ENCODE measurements around the gene CRYBB2. TPM values are rescaled to one million over a fixed set of nuclear protein-coding genes. Genes with fewer than 3 reads are reported as not detected.
"Not testable (repeated sequence)": the region's sequence is repeated elsewhere in the genome, so short reads cannot be mapped to it uniquely, and the experiment has no call there.

Gene CRYBB2
- total and polyA plus RNA-seq, 12 donors: 0.13 TPM; not detected in 11

DNA sequence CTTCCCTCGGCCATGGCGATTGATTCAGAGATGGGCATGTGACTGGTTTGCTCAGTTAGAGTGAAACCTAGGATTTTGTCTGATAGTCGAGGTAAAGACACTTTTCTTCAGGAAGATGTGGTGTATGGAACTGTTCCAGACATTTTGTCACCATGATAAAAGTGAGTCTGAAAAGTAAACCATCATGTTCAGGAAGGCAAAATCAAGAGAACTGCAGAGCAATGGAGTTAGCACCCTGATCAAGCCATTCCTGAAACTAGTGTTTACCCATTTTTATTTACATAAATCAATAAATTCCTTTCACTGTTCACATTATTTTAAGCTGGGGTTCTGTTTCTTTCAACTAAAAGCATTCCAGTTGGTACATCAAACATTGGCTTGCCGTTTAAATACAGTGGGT is 53.8 kb downstream of the CRYBB2 start:
- H3K4me3 ChIP-seq; H3K4me1 ChIP-seq; intact Hi-C loops (cut with DNase I); H3K36me3 ChIP-seq; H3K27ac ChIP-seq; DNase-seq; ATAC-seq: not testable (repeated sequence)
- WGBS, 2 donors: 80 to 85% methylated on average over 4 of the region's 4 CpGs
- peaks cover 0 to 14% (median 6%) of the 10 kb centered on the region in 11 donors for H3K9me3 ChIP-seq
- peaks cover 0 to 25% (median 4%) of the 10 kb centered on the region in 7 donors for H3K27me3 ChIP-seq

DNA sequence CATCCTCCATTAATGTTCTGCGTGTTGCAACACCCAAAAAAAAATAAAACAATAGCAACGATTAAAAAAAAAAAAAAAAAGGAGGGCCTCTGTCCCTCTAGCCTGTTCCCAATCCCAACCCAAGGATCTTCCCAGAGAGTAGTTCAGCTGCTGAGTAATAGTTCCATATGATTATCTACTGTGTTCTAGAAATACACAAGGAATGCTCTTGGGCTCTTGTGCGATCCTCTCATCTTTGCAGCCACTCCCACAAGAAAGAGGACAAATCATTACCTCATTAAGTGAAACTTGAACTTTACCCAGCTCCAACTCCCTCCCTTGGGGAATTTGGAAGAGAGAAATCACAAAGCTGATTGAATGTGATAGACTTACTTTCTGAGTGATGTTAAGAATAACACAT is 54.5 kb downstream of the CRYBB2 start:
- H3K27me3 ChIP-seq: peaks cover 0 to 21% (median 4%) of the 10 kb centered on the region in 7 donors
- H3K27ac ChIP-seq; H3K4me1 ChIP-seq; intact Hi-C loops (cut with DNase I); ATAC-seq; H3K4me3 ChIP-seq; DNase-seq; H3K9me3 ChIP-seq; H3K36me3 ChIP-seq: not testable (repeated sequence)
- WGBS, 2 donors: 78 to 90% methylated on average over 3 of the region's 3 CpGs

DNA sequence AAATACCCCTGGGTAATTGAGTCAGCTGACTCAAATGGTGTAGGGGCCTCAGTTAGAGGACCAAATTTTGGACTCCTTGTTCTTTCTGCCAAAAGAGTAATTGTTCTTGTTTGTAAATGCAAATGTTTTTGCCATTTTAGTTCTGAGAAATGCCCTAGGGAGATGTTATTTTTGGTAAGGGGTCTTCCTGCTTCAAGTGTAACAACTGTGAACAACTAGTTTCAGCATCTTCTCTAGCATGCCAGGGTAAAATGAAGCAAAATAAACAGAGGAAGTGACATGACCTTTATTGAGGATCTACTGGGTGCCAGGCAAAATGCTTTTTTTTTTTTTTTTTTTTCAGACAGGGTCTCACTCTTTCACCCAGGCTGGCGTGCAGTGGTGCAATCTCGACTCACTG is 60.7 kb downstream of the CRYBB2 start:
- not testable (repeated sequence) for H3K36me3 ChIP-seq, DNase-seq, H3K27ac ChIP-seq, ATAC-seq, H3K4me3 ChIP-seq, H3K9me3 ChIP-seq, H3K4me1 ChIP-seq
- intact Hi-C loops (cut with DNase I): loop anchor here in 4 of 10 donors (10.0 kb wide), 1 partner anchor 305 kb away; no protein-coding TSS in a partner anchor
- H3K27me3 ChIP-seq: peaks cover 19 to 65% (median 50%) of the 10 kb centered on the region in 7 donors
- WGBS, 2 donors: 76 to 93% methylated on average over 2 of the region's 2 CpGs

Other genes starting within 250 kb of the CRYBB2 start
- gene CRYBB3, start 19.8 kb upstream of the CRYBB2 start, total RNA-seq: under 1 TPM in 2 of 10 donors, not detected in 8; 0.38 to 0.44 TPM
- gene CRYBB3, start 19.8 kb upstream of the CRYBB2 start, polyA plus RNA-seq: under 1 TPM; 0.06 to 0.37 TPM

Measured in heart right ventricle (tissue), 16 donors.